ENCODE results near the gene DENND4A. TPM values are rescaled to one million over a fixed set of nuclear protein-coding genes. Genes with fewer than 3 reads are reported as not detected.

Gene DENND4A
- total RNA-seq, 1 donor from 2014 or later = 13.9 TPM

- H3K36me3 Mint-ChIP-seq (ENCODE audit: low read depth, unreplicated experiment) = no peaks in the 10 kb centered on the region
- no peak for DNase-seq (ENCODE audit: low read depth)
- no peaks in the 10 kb centered on the region for H3K9me3 Mint-ChIP-seq (ENCODE audit: unreplicated experiment)
- no peak overlapping the region for H3K27ac ChIP-seq (ENCODE audit: low read depth, low read length)
- H3K27me3 Mint-ChIP-seq (ENCODE audit: low read depth, unreplicated experiment) = no peaks in the 10 kb centered on the region
- no peak overlapping the region for H2AFZ ChIP-seq (ENCODE audit: low read depth, low read length)
- no peak for TF ChIP-seq CTCF (IDR thresholded peaks at IDR 0.05; ENCODE audit: insufficient read depth, low read depth, low read length)
- no peak for TF ChIP-seq EZH2 (IDR thresholded peaks at IDR 0.05; ENCODE audit: insufficient read depth, low read length)
- no peak overlapping the region for H3K4me3 ChIP-seq (ENCODE audit: insufficient read depth, low read depth, low read length)
- no peak overlapping the region for H3K27ac Mint-ChIP-seq (ENCODE audit: unreplicated experiment)
- no peaks in the 10 kb centered on the region for H3K79me2 ChIP-seq (ENCODE audit: insufficient read depth, low read length)
- H3K4me1 Mint-ChIP-seq (ENCODE audit: low read depth, unreplicated experiment) = no peaks in the 10 kb centered on the region
- no peaks in the 10 kb centered on the region for H4K20me1 ChIP-seq (ENCODE audit: insufficient read depth, low read length)
- H3K4me3 Mint-ChIP-seq (ENCODE audit: unreplicated experiment) = no peak overlapping the region
- no peak for FAIRE-seq
- H3K36me3 ChIP-seq (ENCODE audit: insufficient read depth, low read length) = peaks cover 5% of the 10 kb centered on the region
- no peaks in the 10 kb centered on the region for H3K27me3 ChIP-seq (ENCODE audit: insufficient read depth, low read length)
- H3K9me3 ChIP-seq (ENCODE audit: insufficient read depth, low read depth, low read length) = no peaks in the 10 kb centered on the region
- no peaks in the 10 kb centered on the region for H3K4me1 ChIP-seq (ENCODE audit: insufficient read depth, low read length)
- no peak overlapping the region for H3K9ac ChIP-seq (ENCODE audit: low read length)
- no peak overlapping the region for H3K4me2 ChIP-seq (ENCODE audit: low read length)
Measured at GRCh38 chr15:65663521-65663920, 128.6 kb downstream of the DENND4A start.

GRCh38 chr15:65660927-65661326, 131.2 kb downstream of the DENND4A start:
- H3K9me3 ChIP-seq (ENCODE audit: insufficient read depth, low read depth, low read length) = no peaks in the 10 kb centered on the region
- no peak for FAIRE-seq
- no peaks in the 10 kb centered on the region for H3K9me3 Mint-ChIP-seq (ENCODE audit: unreplicated experiment)
- no peak overlapping the region for H3K27ac Mint-ChIP-seq (ENCODE audit: unreplicated experiment)
- TF ChIP-seq CTCF (IDR thresholded peaks at IDR 0.05; ENCODE audit: insufficient read depth, low read depth, low read length) = no peak
- TF ChIP-seq EZH2 (IDR thresholded peaks at IDR 0.05; ENCODE audit: insufficient read depth, low read length) = no peak
- no peaks in the 10 kb centered on the region for H3K27me3 ChIP-seq (ENCODE audit: insufficient read depth, low read length)
- H3K9ac ChIP-seq (ENCODE audit: low read length) = no peak overlapping the region
- H3K4me1 ChIP-seq (ENCODE audit: insufficient read depth, low read length) = no peaks in the 10 kb centered on the region
- H3K4me3 ChIP-seq (ENCODE audit: insufficient read depth, low read depth, low read length) = no peak overlapping the region
- DNase-seq (ENCODE audit: low read depth) = no peak
- H3K36me3 ChIP-seq (ENCODE audit: insufficient read depth, low read length) = no peaks in the 10 kb centered on the region
- H3K4me3 Mint-ChIP-seq (ENCODE audit: unreplicated experiment) = no peak overlapping the region
- H4K20me1 ChIP-seq (ENCODE audit: insufficient read depth, low read length) = no peaks in the 10 kb centered on the region
- H3K4me1 Mint-ChIP-seq (ENCODE audit: low read depth, unreplicated experiment) = no peaks in the 10 kb centered on the region
- H3K79me2 ChIP-seq (ENCODE audit: insufficient read depth, low read length) = no peaks in the 10 kb centered on the region
- H3K27me3 Mint-ChIP-seq (ENCODE audit: low read depth, unreplicated experiment) = no peaks in the 10 kb centered on the region
- H3K36me3 Mint-ChIP-seq (ENCODE audit: low read depth, unreplicated experiment) = no peaks in the 10 kb centered on the region
- no peak overlapping the region for H3K4me2 ChIP-seq (ENCODE audit: low read length)
- H3K27ac ChIP-seq (ENCODE audit: low read depth, low read length) = no peak overlapping the region
- H2AFZ ChIP-seq (ENCODE audit: low read depth, low read length) = no peak overlapping the region

- no peaks in the 10 kb centered on the region for H3K27me3 Mint-ChIP-seq (ENCODE audit: low read depth, unreplicated experiment)
- no peak overlapping the region for H3K9ac ChIP-seq (ENCODE audit: low read length)
- no peak overlapping the region for H3K4me3 Mint-ChIP-seq (ENCODE audit: unreplicated experiment)
- no peak overlapping the region for H2AFZ ChIP-seq (ENCODE audit: low read depth, low read length)
- H3K4me2 ChIP-seq (ENCODE audit: low read length) = no peak overlapping the region
- no peaks in the 10 kb centered on the region for H3K79me2 ChIP-seq (ENCODE audit: insufficient read depth, low read length)
- H3K27me3 ChIP-seq (ENCODE audit: insufficient read depth, low read length) = no peaks in the 10 kb centered on the region
- H3K36me3 Mint-ChIP-seq (ENCODE audit: low read depth, unreplicated experiment) = peaks cover 10% of the 10 kb centered on the region
- no peaks in the 10 kb centered on the region for H4K20me1 ChIP-seq (ENCODE audit: insufficient read depth, low read length)
- no peaks in the 10 kb centered on the region for H3K9me3 Mint-ChIP-seq (ENCODE audit: unreplicated experiment)
- no peak for FAIRE-seq
- peaks cover 8% of the 10 kb centered on the region for H3K4me1 Mint-ChIP-seq (ENCODE audit: low read depth, unreplicated experiment)
- DNase-seq (ENCODE audit: low read depth) = no peak
- no peak overlapping the region for H3K4me3 ChIP-seq (ENCODE audit: insufficient read depth, low read depth, low read length)
- no peaks in the 10 kb centered on the region for H3K9me3 ChIP-seq (ENCODE audit: insufficient read depth, low read depth, low read length)
- no peak overlapping the region for H3K27ac Mint-ChIP-seq (ENCODE audit: unreplicated experiment)
- TF ChIP-seq CTCF (IDR thresholded peaks at IDR 0.05; ENCODE audit: insufficient read depth, low read depth, low read length) (no peak), EZH2 (IDR thresholded peaks at IDR 0.05; ENCODE audit: insufficient read depth, low read length) (no peak)
- H3K27ac ChIP-seq (ENCODE audit: low read depth, low read length) = no peak overlapping the region
- peaks cover 10% of the 10 kb centered on the region for H3K4me1 ChIP-seq (ENCODE audit: insufficient read depth, low read length)
- no peaks in the 10 kb centered on the region for H3K36me3 ChIP-seq (ENCODE audit: insufficient read depth, low read length)
Measured at GRCh38 chr15:65659502-65660052, 132.5 kb downstream of the DENND4A start.
